ENCODE measurements around the gene FSTL1.

Gene FSTL1

GRCh38 chr3:120469440-120469839, 18.6 kb upstream of the FSTL1 start:
- DNase-seq = no peak

DNA sequence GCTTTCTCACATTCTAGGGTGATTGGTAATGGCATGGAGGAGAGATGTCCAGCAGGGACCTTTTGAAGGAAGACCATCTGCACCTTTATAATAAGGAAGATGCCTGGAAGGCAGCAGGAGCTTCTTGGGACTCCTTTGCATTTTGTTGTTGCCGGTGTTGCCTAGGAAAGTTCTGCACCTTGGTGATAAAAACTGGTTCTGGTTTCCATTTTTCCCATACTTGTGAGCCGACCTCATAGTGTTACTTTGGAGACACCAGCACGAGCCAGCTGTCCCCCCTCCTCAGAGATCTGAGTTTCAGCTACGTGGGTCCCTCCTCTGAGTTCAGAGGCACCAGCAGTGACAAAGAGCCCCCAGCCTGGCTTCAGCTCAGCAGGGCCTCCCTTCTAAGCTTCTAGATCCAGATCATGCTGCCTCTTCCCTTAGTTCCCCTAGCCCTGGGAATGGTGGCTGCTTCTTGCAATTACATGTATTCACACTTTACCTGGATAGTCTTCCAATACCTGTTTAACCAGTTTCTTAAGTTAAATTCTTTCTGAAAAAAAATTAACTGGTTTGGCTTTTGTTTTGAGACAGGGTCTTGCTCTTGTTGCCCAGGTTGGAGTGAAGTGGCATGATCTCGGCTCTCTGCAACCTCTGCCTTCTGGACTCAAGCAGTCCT, 18.0 kb upstream of the FSTL1 start:
- no peak for DNase-seq

- no peak for DNase-seq
Observed at GRCh38 chr3:120462409-120462959, 11.7 kb upstream of the FSTL1 start.

- DNase-seq = no peak
Observed at GRCh38 chr3:120461416-120461815, 10.6 kb upstream of the FSTL1 start.

- peak in 3 of 56 donors; percentile 4 to 22 (median 16) for DNase-seq
Observed at GRCh38 chr3:120460862-120461261, 10.1 kb upstream of the FSTL1 start.

- no peak for DNase-seq
Observed at GRCh38 chr3:120460181-120460790, 9.5 kb upstream of the FSTL1 start.

DNA sequence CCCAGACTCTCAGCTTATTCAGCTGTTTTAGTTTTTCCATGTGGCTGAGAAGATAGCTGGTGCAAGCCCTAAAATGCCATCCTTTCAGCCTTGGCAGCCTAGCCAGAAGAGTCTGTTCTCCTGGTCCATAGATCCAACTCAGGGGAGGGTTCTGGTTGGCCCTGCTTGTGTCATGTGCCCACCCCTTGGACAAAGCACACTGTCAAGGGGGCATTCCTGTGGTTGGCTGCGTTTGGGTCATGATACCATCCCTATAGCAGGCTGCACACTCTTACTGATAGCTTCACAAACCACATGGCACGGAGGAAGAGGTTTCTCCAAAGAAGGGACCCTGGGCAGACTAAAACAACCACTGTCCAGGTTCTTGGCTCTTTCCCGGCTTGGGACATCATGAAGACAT, 8.4 kb upstream of the FSTL1 start:
- DNase-seq = no peak

DNA sequence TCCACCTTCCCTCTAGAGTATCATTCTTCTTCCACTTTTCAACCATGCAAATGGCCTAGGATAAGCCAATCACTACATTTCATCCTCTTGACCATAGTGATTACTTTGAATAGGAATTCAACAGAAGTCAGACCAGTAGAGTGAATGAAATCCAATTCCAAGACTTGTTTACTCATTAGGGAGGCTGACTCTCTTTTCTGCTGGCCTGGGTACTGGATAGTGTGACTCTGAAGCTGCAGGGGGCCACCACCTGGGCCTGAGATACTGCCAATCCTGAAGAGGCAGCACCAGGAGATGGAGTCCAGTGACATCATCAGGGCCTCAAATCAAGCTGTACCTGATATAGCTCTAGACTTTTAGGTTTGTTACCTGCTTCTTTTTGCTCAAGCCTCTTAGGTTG, 7.0 kb upstream of the FSTL1 start:
- no peak for DNase-seq

DNA sequence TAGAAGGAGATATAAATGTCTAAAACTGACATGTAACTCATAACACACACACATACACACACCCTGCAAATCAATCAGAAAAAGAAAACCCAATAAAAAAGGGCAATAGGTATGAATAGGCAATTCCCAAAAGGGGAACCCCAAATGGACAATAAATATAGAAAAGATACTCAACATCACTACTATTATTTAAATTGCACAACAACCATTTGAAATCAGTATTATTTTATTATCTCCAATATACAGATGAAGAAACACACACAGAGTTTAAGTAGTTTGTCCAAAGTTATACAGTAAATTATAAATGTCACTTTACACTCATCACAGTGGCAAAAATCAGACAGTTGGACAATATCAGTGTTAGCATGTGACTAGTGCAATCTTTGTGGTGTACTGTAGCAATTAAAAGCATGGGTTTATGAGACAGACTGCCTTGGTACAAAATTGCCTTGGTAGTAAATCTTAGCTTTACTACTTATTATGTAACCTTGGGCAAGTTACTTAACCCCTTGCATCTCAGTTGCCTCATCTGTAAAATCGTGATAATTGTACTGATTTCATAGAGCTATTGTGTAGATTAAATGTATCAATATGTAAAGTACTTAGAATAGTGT, 3.4 kb upstream of the FSTL1 start:
- no peak for DNase-seq

DNA sequence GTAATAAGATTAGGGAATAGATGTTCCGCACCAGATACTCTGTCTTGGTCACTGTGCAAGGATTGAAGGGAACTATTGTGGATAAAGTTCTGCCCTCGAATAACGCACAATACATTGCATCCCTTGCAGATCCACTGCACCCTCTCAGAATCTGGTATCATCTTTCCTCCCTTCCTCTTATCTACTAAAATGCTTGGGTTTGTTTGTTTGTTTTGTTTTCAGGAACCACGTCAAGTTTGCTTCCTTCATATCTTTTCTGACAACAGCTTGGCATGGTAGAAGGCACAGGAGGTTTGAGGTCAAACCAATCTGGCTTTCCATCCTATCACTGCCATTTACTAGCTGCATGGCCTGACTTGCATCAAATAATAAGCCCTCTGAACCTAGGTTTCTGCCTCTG, 2.0 kb upstream of the FSTL1 start:
- no peak for DNase-seq

GRCh38 chr3:120451806-120452205, 1.0 kb upstream of the FSTL1 start:
- no peak for DNase-seq

DNA sequence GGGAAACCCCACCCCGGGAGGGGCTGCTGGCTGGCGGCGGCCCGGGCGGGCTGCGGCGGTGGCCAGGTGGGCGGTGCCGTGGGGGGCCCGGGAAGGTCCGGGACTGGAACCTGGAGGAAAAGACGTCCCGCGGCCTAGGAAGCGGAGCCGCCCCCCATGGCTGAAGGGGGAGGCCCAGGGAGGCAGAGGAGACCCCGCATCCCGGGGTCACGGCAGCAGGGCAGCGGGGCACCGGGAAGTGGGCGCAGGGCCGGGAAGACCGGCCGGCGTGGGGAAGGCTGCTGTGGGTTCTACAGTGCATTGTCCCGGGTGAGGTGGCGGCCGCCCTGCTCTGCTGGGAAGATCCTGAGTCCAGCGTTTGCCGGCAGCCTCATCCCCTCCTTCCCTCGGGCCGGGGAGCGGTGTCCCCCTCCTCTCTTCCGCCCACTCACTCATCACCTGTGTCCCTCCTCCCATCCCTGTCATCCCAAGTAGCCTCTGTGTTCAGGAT, 525 bp upstream of the FSTL1 start:
- peak in 3 of 56 donors; percentile 15 to 37 (median 32) for DNase-seq

DNA sequence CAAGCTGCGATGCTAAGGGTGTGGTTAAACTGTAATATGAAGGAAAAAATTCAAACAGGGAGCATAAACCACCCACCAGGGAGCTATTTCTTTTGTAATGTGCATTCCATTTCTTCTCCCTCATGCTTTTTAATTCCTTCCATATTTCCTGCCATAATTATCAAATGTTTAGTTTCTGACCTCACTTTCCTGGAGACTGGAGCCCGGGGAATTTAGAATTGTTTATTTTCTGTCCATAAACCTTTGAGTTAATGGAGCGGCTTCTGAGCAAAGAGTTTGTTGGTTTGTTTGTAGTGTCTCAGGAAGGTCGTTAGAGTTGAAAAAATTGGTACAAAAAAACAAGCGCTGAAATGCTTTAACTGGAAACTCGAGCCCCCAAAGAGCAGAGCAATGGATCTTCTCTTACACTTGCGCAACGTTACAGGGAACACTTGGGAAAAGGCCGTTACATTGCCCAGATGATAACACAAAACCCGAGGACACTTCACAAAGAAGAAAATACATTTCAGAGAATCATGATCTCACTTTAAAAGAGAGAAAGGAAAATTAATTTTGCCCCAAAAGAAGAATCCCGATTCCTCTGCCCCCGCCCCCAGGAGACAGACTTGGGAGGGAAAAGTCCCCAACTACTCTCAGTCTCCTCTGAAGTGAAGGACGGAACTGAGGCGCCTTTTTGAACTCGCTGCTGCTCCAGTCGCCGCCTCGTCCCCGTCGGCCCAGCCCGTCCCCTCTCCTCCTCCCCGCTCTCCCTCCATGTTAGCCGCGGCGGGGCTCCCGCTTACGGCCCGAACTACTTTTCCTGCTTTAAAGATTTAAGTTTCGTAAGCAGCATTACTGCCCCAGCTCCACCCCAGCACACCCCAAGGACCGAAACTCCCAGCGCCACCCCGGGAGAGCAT, 842 bp downstream of the FSTL1 start:
- DNase-seq = peak in 1 of 56 donors; percentile 9

DNA sequence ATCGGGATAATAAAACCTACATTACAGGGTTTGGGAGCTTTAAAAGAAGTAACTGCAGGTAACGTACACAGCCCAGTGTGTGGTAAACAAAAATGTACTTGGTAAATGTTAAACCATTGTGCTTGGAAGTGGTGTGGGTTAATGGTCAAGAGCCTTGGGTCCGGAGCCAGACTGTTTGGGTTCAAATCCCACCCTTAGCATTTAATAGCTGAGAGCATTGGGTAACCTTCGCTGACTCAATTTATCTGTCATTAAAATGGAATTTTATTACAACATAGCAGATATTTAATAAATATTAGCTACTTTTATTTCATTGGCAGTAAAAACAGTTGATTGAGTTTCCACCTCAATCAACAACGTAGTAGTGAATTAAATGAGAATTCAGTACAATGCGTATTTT, 1.5 kb downstream of the FSTL1 start:
- DNase-seq = no peak

DNA sequence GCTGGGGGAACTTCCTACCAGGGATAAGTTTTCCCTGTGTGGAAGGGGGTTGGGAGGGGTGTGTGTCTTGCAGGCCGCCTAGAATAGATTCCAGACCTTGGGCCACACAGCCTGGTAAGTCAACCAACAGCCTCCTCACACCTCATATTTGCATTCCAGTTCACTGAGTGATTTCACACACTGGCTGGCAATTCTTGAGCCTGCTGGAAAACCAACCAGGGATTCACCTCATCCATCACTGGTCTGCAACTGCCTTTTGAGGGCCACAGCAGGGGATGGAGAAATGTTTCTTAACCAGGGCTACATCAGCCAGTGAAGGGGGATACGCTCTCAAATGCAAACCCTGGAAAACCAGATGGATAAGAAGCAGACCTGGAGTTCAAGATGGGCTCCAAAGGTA, 2.0 kb downstream of the FSTL1 start:
- DNase-seq = no peak

GRCh38 chr3:120446891-120447668, 3.7 kb downstream of the FSTL1 start:
- DNase-seq = no peak

GRCh38 chr3:120445654-120446053, 5.1 kb downstream of the FSTL1 start:
- DNase-seq = no peak

DNA sequence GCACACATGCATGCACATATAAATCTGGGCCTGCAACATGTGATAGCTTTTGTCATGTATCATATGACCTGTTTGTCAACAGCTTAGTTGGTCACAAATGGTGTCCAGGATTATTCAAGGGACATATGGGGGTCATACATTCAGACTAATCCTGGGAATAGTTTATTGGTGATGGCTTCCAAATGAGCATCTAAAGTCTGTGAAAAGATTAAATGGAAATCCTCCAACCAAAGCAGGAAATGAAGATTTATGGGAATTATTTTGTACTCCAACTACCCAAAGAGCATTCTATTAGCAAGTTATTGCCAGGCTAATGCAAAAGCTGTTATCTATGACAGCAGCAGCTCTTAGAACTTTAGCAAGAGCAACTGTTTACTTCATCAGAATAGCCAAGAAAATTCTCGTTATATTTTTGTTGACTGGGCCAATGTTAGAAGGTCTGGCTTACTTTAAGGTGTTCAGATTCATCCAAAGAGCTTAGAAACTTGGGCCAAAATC, 7.1 kb downstream of the FSTL1 start:
- DNase-seq = no peak

DNA sequence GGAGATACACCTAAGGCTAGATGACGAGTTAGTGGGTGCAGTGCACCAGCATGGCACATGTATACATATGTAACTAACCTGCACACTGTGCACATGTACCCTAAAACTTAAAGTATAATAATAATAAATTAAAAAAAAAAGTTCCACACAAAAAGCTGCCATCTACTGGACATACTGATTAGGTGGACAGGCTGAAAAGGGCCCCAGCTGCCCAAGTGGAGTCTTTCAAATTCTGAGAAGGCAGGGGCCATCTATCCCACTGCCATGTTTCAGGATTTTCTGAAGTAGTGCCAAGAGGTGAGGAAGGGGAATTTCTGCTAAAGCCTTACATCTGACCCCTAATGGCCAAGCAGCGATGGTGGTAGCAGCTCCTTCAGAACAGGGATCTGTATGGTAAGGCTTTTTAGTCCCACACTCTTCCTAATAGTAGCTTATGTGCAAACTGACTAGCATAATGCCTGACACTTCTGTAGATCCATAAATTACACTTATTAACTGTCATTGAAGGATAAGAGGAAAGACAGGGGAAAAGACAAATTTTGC, 7.7 kb downstream of the FSTL1 start:
- no peak for DNase-seq

DNA sequence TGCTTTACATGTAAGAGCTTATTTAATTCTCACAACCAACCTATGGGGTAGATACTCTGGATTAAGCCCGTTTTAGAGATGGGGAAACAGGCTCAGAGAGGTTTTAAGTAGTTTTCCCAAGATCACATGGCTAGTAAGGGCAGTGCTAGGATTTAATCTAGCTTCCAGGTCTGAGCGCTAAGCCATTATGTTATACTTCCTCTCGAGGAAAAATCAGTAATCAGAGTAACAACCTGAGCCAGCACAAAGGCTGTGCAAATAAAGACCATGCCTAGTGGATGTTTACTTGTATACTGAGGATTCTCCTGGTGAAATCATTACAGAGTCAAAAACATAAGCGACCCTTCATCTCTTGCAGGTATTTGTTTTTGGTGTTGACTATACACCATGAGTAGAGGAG, 9.0 kb downstream of the FSTL1 start:
- DNase-seq = no peak
